ENCODE data around the gene PGLYRP1. TPM values are rescaled to one million over a fixed set of nuclear protein-coding genes. Genes with fewer than 3 reads are reported as not detected.

PGLYRP1 gene
- total RNA-seq, 1 experiment from 2014 or later: not detected

DNA sequence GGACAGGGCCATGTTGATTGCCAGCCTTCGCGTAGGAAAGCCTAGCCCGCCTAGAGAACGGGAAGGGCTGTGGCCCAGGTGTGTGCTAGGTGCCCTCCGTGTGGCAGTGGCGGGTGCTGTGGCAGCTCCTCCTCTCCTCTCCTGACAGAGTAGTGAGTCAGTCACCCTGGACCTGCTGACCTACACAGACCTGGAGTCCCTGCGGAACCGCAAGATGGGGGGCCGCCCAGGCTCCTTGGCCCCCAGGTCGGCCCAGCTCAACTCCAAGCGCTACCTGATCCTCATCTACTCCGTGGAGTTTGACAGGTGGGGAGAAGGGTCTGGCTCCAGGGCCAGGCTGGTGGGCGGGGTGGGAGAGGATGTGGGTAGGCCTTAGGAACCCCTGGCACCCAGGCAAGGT lies 16.4 kb downstream of the PGLYRP1 start:
- no peak for DNase-seq (ENCODE audit: low read depth)

DNA sequence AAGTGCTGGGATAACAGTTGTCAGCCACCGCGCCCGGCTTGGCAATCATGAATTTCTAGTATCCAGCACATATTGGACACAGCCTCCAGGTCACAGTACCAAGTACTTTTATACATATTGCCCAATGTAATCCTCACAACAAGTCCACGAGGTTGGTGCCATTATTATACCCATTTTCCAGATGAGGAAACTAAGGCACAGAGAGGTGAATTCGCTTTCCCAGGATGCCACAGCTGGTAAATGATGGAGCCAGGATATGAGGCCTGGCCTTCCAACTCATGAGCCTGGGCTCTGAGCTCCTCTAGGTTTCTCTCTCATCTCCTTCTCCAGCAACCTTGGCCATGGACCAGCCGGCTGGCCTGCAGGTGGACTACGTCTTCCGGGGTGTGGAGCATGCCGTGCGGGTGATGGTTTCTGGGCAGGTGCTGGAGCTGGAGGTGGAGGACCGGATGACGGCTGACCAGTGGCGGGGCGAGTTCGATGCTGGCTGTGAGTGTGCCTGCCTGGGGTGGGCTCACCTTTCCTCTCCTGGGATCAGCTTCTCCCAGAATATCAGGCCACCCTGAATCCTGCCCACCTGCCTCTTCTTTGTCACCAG lies 20.1 kb downstream of the PGLYRP1 start:
- DNase-seq (ENCODE audit: low read depth): no peak

DNA sequence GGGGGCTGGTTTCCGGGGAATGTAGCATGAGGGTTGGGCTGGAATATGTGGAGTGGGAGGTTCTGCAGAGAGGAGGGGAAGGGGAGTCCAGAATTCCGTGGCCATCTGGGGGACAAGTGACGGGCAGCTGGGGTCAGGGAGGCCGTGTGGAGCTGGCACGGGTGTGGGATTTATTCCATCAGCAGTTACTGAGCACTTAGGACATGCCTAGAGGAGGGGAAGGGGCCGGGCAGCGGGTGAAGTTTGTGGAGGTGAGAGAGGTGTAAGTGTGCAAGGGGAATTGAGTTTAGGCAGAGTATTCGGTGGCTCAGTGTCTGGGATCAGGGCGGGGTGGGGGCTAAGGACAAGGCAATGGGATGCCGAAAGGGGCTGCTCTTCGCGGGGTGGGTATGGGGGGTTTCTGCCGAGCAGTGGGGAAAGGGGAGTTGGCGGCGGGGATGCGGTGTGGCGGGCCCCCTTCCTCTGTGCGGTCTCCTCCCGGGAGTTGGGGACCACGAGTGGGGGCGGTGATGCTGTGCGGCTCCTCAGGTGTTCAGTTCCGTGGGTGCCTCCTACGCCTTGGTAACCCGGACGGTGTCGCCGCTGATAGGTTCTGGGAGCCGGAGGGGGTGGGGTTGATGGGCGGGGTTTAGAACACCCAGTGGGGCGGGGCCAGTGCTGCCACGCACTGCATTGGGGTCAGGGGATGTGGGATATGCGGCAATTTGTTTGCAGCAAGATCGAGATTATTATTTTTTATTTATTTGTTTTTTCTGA lies 22.2 kb downstream of the PGLYRP1 start:
- no peak for DNase-seq (ENCODE audit: low read depth)

DNA sequence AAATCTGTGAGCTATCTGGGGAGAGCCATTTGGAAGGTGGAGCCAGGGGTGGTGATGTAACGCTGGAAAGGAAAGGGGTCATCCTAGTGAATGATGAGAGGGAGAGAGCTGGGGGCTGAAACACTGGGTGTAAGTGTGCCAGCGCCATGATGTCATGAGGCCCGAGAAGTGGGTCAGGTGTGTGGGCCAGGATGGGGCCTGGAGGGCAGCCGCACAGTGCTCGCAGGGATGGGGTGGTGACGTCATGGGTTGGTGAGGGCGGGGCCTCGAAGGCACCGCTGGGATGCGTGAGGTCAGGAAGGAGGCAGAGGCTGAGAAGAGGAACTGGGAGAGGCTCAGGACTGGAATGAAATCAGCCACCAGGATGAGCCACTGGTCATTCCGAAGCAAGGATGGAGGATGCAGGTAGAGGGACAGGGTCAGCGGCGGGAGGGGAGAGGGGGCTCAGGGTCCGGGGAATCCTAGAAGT lies 23.2 kb downstream of the PGLYRP1 start:
- no peak for DNase-seq (ENCODE audit: low read depth)

DNA sequence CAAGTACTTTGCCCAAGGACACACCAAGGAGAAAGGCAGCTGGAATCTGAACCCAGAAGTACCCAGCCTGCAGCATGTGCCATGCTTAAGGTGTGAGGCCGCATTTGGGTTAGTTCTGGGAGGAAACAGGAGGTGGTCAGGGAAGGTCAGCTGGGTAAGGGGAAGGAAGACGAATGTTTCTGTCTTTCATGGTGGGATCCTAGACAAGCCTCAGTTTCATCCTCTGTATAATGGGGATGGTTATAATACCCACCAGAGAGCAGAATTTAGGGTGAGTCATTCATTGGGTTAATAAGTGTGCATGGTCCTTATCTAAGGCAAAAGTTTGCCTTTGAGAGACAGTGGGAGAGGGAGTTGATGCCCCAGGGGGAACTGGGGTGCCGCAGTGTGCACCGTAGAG lies 24.0 kb downstream of the PGLYRP1 start:
- no peak for DNase-seq (ENCODE audit: low read depth)

DNA sequence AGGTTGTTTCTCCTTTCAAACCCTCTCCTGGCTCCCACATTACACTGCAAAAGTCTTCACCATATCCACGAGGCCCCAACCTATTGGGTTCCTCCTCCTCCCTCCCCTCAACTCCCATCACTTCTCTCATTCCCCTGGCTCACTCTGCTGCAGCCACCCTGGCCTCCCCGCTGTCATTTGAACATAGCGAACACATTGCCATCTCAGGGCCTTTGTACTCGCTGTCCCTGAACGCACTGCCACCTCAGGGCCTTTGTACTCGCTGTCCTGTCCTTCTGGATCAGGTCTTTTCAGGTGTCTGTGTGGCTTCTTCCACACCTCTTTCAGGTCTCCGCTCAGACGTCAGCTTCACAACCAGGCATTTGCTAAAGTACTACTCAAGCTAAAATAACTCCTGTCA lies 25.9 kb downstream of the PGLYRP1 start:
- no peak for DNase-seq (ENCODE audit: low read depth)

DNA sequence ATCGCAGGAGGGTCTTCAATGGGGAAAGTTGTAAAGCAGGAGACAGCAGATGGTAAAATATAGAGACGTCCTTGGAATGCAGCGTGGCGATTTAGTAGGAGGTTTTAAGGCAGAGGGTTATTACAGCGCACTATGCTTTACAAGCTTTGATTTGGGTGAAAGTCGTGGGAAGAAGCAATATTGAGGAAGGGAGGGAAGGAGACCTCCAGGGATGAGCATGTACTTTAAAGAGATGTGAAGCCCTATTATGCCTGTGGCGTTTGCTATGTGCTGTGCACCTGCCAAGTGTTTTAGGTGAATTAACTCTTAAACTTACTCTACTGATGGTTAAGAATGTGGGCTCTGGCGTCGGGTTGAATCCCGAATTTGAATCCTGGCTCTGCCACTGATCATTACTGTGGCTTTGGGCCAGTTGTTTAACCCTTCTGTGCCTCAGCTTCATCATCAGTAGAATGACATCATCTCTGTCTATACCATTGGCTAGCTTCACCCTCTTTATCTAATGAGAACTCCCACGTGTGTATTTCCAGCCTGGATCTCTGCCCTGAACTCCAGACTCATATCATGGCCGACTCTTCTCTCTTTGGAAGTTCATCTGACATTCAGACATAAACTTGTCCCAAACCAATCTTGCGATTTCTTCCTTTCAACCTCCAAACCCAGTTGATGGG lies 27.0 kb downstream of the PGLYRP1 start:
- DNase-seq (ENCODE audit: low read depth): no peak

DNA sequence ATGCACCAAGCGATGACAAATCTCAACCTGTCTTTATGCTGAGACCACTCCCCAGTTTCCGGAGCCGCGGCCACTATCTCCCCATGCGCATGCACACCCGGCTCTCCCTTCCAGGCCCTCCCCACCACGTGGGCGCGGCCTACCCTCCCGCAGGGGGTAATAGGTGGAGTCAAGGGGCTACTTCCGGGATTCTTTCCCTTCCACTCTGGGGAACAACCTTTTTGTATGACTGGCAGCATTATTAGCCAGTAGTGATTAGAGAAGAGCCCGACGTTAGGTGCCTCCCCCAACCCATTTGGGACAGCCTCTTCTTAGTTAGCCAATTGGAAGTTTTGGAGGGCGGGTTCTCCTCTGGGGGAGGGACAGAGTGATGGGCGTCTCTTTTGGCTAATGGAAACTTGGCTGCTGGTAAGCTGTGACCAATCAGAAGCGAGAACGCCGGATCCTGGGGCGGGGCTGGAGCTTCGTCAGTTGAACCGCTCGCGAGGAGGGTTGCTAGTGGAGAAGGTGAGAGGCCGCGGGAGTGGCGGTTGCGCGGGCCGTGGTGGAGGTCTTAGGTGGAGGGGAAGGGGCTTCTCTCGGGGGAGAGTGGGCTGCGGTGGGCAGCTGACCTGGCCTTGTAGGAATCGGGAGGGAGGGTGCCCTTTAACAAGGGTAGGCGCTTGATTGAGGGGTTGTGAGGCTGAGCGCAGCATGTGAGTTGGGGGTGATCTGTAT lies 27.7 kb downstream of the PGLYRP1 start, which contains the start of gene CCDC61:
TSS of gene CCDC61 (plus strand) at position 470 of the 717 bp plus-strand sequence. CDS start 7,552 bp downstream, outside the sequence.
- peak; percentile 99 for DNase-seq (ENCODE audit: low read depth)

DNA sequence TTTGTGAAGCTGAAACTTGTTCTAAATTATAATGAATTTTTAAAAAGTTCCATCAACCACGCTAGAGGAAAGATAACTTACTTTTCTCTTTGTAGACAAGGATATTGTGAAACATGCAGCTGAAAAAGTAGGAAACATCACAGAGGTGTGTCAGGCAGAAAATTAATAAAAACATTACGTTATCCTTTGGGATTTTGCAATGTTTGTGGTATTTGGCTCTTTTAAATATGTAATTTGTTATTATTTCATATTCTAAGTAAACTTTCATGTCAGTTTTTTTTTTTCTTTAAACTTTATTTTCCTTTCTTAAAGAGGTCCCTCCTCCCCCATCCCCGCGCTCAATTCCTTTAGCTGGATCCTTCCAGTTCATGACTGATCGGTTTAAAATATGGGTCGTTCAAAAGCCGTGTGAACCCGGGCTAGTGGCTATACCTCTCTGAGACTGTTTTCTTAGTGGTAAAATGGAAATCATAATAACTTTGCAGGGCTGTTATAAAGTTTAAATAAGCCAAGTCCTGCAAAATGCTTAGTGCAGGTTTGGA lies 28.3 kb downstream of the PGLYRP1 start:
- no peak for DNase-seq (ENCODE audit: low read depth)

DNA sequence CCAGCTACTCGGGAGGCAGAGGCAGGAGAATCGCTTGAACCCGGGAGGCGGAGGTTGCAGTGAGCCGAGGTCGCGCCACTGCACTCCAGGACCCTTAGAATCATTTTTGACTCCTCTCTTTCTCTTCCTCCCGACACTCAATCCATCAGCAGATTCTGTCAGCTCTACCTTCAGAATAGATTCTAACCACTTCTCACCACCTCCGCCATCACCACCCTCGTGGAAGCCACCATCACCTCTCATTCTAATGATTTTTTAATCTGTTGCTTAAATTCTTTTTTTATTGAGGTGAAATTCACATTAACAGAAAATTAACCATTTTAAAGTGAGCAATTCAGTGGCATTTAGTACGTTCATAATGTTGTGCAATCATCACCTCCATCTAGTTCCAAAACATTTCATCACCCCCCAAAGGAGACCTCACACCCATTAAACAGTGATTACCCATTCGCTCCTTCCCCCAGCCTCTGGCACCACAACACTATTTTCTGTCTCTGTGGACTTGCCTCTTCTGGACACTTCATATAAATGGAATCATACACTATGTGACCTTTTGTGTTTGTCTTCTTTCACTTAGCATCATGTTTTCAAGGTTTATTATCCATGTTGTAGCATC lies 32.6 kb downstream of the PGLYRP1 start:
- DNase-seq (ENCODE audit: low read depth): no peak

DNA sequence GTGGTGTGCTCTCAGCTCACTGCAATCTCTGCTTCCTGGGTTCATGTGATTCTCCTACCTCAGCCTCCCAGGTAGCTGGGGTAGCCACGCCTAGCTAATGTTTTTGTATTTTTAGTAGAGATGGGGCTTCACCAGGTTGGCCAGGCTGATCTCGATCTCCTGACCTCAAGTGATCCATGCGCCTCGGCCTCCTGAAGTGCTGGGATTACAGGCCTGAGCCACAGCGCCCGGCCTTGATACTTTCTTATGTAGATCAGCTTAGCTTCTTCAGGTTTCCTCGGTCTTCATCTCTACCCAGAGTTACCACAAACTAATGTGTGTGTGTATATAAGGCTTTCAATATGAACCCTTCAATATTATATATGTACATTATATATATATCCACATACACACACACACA lies 37.5 kb downstream of the PGLYRP1 start:
- DNase-seq (ENCODE audit: low read depth): no peak

DNA sequence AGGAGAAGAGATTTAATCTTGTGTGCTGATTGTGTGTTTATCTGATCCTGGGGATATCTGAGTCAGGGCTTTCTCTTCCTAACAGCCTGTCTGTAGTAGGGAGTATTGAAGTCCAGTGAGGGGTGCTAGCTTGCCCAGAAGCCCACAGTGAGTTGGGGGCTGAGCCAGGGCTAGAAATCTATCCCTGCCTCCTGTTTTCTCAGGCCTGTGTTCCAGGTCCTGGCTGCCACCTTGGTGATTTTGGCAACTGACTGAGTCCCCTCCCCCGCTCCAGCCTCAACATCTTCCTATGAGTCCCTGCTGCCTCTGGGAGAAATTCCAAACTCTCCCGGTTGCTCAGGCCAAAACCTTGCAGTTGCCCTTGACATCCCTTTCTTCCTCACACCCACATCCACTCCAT lies 41.5 kb downstream of the PGLYRP1 start:
- no peak for DNase-seq (ENCODE audit: low read depth)

DNA sequence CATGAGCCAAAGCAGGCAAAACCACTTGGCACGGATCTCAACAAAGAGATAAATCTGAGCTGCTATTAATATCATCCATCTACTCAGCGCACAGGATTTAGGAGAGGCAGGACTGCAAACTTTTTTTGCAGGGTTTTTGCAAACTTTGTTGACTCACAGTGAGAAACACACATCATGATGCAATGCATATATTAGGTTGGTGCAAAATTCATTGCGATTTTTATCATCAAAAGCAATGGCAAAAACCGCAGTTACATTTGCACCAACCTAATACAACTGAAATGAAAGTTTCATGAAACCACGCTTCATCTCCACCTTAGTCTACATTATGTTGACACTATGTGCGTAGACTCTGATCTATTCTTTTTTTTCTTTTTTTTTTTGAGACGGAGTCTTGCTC lies 44.7 kb downstream of the PGLYRP1 start:
- no peak for DNase-seq (ENCODE audit: low read depth)

DNA sequence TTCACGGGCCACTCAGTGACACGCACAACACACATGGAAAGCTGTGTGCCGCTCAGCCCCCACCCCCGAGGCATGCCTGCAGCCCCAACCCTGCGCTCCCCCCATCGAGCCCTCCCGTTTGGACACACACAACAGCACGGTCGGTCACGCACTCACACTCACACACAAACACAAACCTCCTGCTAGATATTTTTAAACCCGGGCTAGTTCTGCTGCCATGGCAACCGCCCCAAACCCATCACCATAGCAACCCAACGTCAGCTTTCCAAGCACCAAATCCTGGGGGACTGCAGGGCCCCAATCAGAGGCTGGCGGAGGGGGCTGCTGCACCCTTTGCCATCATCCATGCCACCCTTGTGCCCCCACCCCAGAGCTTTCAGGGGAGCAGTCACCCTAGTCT lies 46.7 kb downstream of the PGLYRP1 start:
- DNase-seq (ENCODE audit: low read depth): no peak

DNA sequence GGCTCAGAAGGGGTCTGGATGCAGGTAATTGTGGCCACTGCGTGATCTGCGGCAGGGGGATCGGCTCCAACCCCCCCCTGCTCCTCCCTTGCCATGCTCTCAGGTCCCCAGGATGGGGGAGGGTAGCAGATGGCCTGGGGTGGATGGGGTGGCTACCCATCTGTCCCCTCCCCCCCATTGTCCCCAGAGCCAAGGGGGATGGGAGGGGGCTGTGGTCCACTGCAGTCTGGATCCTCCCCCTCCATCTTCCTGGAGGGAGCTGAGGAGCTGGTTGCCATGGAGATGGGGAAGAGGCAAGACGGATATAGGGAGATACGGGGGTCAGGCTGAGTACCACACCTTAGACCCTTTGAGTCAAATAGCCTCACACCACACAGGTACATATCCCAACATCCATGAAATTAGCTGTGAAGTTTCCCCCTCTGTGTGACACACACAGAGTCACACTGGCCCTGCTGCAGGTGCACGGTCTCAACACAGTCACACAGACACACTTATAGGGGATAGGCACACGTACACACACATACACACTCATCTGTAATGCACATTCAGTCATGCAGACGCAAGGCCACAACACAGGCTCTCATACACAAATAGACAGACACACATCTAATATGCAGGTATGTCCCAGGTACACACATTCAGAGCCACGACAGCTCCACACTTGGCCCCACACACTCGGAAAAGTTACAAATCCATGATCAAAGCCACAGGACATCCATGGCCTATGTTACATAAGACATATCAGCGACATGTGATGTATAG lies 47.4 kb downstream of the PGLYRP1 start:
- no peak for DNase-seq (ENCODE audit: low read depth)

DNA sequence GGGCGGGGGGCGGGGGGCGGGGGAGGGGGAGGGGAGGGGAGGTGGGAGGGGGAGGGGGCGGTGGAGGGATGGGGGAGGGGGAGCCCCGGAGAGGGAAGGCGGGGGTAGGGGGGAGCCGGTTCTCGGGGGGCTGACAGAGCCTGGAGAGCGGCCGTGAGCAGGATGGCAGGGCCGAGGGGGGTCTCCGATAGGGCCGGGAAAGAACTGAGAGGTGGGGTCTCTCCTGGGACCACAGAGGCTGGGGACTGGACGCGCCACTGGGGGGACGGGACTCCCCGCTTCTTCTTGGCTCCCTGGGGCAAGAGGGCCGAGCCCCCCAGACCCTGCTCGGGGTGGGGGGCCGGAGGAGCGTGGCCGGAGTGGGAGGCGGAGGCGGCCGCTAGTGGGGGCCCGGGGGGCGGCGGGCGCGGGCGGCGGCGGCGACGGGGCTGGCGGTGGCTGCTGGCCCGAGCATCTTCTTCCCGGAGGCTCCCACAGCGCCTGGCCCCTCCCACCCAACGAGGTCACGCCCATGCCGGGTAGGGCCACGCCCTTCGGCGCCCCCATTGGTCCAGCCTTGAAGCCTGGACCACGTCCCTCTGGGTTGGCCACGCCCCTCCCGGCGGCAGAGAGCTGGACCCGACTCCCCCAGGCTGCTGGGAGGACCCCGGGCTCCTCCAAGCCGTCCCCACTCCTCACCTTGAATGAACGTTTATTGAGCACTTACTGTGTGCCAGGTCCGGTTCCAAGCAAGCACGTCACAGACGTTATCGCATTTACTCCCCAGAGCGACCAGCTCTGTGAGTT lies 49.1 kb downstream of the PGLYRP1 start, which contains the start of gene NOVA2:
TSS of gene NOVA2 (minus strand) at position 313 of the 786 bp plus-strand sequence. CDS start 514 bp downstream, outside the sequence.
- DNase-seq (ENCODE audit: low read depth): peak; percentile 70

DNA sequence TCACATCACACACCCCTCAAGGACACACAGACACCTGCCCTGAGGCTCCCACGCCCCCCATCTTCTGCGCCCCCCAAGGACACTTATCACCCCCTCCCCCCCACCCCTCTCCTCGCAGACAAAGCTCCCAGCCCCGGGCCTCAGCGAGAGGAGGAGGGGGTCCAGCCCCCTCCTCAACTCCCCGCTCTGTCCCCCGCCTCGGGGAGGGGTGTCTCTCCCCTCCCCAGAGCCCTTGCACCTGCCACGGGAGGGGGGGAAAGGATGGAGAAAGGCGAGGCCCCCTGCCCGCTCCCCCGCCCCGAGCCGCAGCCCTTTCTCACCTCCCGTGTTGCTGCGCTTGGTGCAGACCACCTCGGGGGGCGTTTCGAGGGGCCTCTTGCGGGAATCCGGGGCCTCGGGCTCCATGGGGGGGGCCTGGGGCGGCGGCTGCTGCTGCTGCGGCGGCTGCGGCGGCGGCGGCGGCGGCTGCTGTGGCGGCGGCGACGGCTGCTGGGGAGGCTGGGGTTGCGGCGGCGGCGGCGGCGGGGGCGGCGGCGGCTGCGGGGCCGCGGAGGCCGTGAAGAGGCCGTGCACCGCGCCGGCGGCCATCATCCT lies 49.8 kb downstream of the PGLYRP1 start:
- no peak for DNase-seq (ENCODE audit: low read depth)

DNA sequence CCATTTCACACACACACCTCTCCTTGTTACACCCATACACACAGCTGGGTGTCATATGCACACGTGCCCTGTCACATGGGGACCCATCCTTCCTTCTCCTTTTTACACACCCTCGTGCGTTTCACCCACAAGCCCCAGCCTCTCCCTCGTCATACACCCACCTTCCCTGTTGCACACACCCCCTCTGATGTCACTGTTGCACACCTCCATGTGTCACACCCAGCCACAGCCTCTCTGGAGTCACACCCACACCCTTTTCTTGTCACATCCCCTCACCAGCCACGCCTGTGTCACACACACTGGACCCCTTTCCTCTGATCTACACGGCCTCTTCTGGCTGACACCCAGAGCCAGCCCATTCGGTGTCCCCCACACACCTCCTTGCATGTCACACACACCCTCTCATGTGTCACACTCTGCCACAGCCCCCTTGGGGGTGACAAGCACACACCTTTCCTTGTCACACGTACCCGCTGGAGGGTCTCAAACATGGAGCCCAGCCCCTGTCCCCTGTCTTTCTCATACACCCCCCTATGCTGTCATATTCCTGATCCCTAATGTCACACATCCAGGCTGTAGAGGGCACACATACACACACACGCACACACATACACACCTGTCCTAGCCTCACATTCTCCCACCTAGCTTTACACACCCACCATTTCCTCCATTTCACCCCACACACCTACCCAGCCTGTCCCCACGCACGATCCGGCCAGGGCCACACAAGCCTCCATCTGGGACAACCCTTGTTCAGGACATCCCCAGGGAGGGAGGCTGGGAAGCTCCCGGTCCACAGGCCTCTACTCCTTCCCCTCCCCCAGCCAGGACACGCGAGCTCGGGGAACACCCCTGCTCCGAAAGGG lies 50.5 kb downstream of the PGLYRP1 start:
- DNase-seq (ENCODE audit: low read depth): no peak
